Muscle of leg (tissue), 16 donors: ENCODE data around the gene NMRK1. TPM values are rescaled to one million over a fixed set of nuclear protein-coding genes. Genes with fewer than 3 reads are reported as not detected.

Source experiments
- DNase-seq: peaks from one replicate; pipeline ENCODE4 v3.0.0; 2013
- H3K27ac ChIP-seq: one replicate; pipeline ENCODE4 v1.5.1; 2013; ENCODE audit warnings: mild to moderate bottlenecking, low read length, control low read depth
- H3K27me3 ChIP-seq: one replicate; pipeline ENCODE4 v1.6.1; 2013; ENCODE audit warnings: low read length; ENCODE audit not compliant: control insufficient read depth, insufficient read depth
- H3K36me3 ChIP-seq: one replicate; pipeline ENCODE4 v1.6.1; 2013; ENCODE audit warnings: low read length; ENCODE audit not compliant: control insufficient read depth, insufficient read depth
- H3K4me1 ChIP-seq: one replicate; pipeline ENCODE4 v1.6.1; 2013; ENCODE audit warnings: low read length; ENCODE audit not compliant: control insufficient read depth, insufficient read depth
- H3K4me3 ChIP-seq: one replicate; pipeline ENCODE4 v1.5.1; 2013; ENCODE audit warnings: low read length, control low read depth
- H3K9me3 ChIP-seq: replicated peaks from 2 replicates; pipeline ENCODE4 v1.6.1; 2013; ENCODE audit warnings: low read depth, low read length; ENCODE audit not compliant: control insufficient read depth
- WGBS: methylation state at CpG from one replicate; pipeline ENCODE4 v1.1.5; 2013; ENCODE audit warnings: missing lambda C conversion rate; ENCODE audit not compliant: insufficient coverage; 5-methylcytosine and 5-hydroxymethylcytosine counted together
- long read RNA-seq, 11 donors: transcript quantifications; one replicate each; lab custom pipeline, GENCODE V29; 2026
- polyA plus RNA-seq, 8 donors: library from polyadenylated mRNA; unstranded; fragments of 120-200 nt; gene quantifications; one replicate each; pipeline versions ENCODE4 v1.2.1 to v1.2.3, GENCODE V29; 2013; ENCODE audit warnings: inconsistent platforms in 1 of 8, low replicate concordance in 1 of 8; ENCODE audit not compliant: insufficient read length in 8 of 8, insufficient read depth in 1 of 8
- total RNA-seq: library from RNA; stranded (reverse); fragments of 120-200 nt; gene quantifications from one replicate; pipeline ENCODE4 v1.2.4, GENCODE V29; 2013

NMRK1 gene
- total RNA-seq (14.2 TPM), polyA plus RNA-seq (10 to 100 TPM in 6 of 8 donors, 1 to 10 TPM in 2; 8.8 to 17.0 (median 11.3) TPM)
- long read RNA-seq, donor 1, partial matches to known transcripts: 0 of 4 reads
- long read RNA-seq, donor 1, other reads (novel, unspliced or antisense): 0 of 4 reads
- long read RNA-seq, donor 2: 0 reads
- long read RNA-seq, donor 3, partial matches to known transcripts: 0 of 4 reads
- long read RNA-seq, donor 3, other reads (novel, unspliced or antisense): 0 of 4 reads
- long read RNA-seq, donor 4, partial matches to known transcripts: 0 of 1 reads
- long read RNA-seq, donor 4, other reads (novel, unspliced or antisense): 0 of 1 reads
- long read RNA-seq, donor 5, partial matches to known transcripts: 0 of 5 reads
- long read RNA-seq, donor 5, other reads (novel, unspliced or antisense): 0 of 5 reads
- long read RNA-seq, donor 6, partial matches to known transcripts: 0 of 4 reads
- long read RNA-seq, donor 6, other reads (novel, unspliced or antisense): 0 of 4 reads
- long read RNA-seq, donor 7, partial matches to known transcripts: 0 of 4 reads
- long read RNA-seq, donor 7, other reads (novel, unspliced or antisense): 0 of 4 reads
- long read RNA-seq, donor 8, partial matches to known transcripts: 0 of 5 reads
- long read RNA-seq, donor 8, other reads (novel, unspliced or antisense): 0 of 5 reads
- long read RNA-seq, donor 9, partial matches to known transcripts: 0 of 4 reads
- long read RNA-seq, donor 9, other reads (novel, unspliced or antisense): 0 of 4 reads
- long read RNA-seq, donor 10, partial matches to known transcripts: 0 of 2 reads
- long read RNA-seq, donor 10, other reads (novel, unspliced or antisense): 0 of 2 reads
- long read RNA-seq, donor 11, partial matches to known transcripts: 0 of 5 reads
- long read RNA-seq, donor 11, other reads (novel, unspliced or antisense): 0 of 5 reads

DNA sequence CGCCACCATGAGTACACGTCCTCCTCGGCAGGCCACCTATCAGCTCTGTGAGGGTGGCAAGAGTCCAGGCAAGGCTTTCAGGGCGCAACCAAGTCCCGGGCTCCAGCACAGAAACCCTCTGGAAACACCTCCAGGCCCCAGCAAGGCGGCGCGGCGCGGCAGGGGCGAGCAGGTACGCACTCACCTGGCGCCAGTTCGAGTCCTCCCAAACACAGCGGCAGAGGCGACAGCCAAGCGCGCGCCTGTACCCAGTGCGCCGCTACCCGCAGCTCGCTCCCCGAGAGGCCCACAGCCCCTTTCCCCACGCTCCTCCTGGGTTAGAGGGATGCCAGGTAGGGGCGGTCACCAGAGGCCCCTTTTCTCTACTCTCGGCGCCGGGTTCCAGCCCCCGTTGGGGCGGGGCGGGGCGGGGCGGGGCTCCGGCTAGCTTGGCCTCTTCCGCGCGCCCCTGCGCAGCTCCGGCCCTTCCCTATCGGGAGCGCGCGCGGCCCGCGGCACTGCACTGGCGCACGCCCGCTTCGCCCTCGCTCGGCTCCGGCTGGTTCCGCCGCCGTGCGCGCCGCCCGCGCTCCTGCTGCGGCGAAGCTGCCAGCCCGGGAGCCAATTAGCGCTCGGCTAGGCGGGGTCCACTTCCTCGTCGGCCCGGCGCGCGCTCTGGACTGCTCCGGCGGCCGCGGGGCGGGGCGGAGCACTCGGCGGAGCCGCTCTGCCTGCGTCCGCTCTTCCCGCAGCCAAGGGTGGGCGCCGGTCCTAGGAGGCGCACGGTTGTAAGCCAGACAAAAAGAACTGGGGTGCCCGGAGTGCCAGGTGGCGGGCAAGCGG lies at the start of gene NMRK1, which contains the start of gene OSTF1:
Gene NMRK1 (minus strand): TSS at position 332 of the 822 bp plus-strand sequence. CDS start 5,040 bp downstream, outside the sequence.
Gene OSTF1 (plus strand): TSS at position 691 of the 822 bp plus-strand sequence. CDS start 179 bp downstream, outside the sequence.
- no peaks in the 10 kb centered on the region for H3K9me3 ChIP-seq
- H3K36me3 ChIP-seq: no peaks in the 10 kb centered on the region
- H3K27me3 ChIP-seq: no peaks in the 10 kb centered on the region
- under 1% methylated on average over 88 of the region's 93 CpGs for WGBS
- H3K4me3 ChIP-seq: peak within 1 kb of the TSS; percentile 97
- DNase-seq: peak; percentile 99
- peaks cover 9% of the 10 kb centered on the region for H3K4me1 ChIP-seq
- peak within 1 kb of the TSS; percentile 98 for H3K27ac ChIP-seq

DNA sequence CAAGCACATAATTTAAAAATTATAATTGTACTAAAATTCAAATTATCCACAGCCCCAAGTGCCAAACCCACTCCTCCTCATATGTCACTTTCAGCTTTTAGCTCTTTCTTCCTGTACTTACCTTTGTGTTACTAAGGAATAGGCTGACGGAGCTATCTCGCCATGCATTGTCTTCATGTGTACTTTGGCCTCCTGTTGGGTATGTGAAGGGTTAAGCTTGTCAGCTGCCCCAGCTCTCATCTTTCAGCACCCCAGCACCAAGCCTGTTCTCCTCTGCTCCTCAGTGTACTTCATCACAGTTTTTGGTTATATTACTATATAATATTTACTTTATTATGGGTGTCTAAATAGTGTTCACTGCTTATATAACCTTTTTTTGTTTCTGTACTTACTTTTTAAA lies 46.5 kb upstream of the NMRK1 start:
- Histone ChIP-seq H3K4me3 (no peak overlapping the region), H3K36me3 (peaks cover 16% of the 10 kb centered on the region), H3K27ac (no peak overlapping the region), H3K4me1 (no peaks in the 10 kb centered on the region), H3K27me3 (no peaks in the 10 kb centered on the region), H3K9me3 (no peaks in the 10 kb centered on the region)
- DNase-seq: no peak
- no CpG with 5 or more reads among the region's 2 CpGs for WGBS

DNA sequence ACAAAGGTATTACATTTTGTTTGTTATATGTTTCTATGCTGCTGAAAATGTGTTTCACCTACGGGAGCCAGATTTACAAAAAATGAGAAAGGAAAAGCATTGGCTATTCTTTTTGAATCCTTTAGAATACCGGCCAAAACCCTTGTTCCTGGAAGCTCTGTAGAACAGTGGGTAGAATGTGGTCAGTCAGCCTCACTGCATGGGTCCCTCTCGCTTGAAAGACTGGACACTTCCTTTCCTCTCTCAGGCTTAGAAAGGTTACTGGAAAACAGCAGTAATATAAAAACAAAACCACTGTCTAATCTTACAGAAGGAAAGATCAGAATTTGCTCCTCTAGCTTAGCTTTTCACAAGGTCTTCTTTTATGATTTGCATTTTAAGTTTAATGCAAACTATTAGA lies 45.4 kb upstream of the NMRK1 start:
- H3K4me3 ChIP-seq: no peak overlapping the region
- H3K9me3 ChIP-seq: no peaks in the 10 kb centered on the region
- WGBS: 64% methylated on average over 1 of the region's 3 CpGs
- no peak for DNase-seq
- H3K36me3 ChIP-seq: peaks cover 16% of the 10 kb centered on the region
- H3K27ac ChIP-seq: no peak overlapping the region
- H3K27me3 ChIP-seq: no peaks in the 10 kb centered on the region
- no peaks in the 10 kb centered on the region for H3K4me1 ChIP-seq

DNA sequence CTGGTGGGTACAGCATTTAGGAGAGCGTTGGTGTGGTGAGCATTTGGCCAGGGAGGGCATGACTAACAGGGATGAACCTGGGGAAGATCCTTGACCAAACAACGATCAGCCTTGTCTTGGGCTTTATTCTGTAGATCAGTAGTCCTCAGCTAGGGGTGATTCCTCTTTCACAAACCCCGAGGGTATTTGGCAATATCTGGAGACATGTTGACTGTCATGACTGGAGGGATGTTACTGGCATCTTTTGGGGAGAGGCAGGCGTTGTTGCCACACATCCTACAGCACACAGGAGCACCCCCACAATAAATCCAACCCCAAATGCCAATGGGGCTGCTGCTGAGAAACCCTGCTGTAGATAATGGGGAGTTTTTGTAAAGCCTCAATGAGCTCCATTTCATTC lies 44.3 kb upstream of the NMRK1 start:
- Histone ChIP-seq H3K27me3 (no peaks in the 10 kb centered on the region), H3K4me3 (no peak overlapping the region), H3K4me1 (no peaks in the 10 kb centered on the region), H3K36me3 (peaks cover 13% of the 10 kb centered on the region), H3K9me3 (no peaks in the 10 kb centered on the region), H3K27ac (no peak overlapping the region)
- no peak for DNase-seq
- WGBS: 100% methylated on average over 1 of the region's 4 CpGs

DNA sequence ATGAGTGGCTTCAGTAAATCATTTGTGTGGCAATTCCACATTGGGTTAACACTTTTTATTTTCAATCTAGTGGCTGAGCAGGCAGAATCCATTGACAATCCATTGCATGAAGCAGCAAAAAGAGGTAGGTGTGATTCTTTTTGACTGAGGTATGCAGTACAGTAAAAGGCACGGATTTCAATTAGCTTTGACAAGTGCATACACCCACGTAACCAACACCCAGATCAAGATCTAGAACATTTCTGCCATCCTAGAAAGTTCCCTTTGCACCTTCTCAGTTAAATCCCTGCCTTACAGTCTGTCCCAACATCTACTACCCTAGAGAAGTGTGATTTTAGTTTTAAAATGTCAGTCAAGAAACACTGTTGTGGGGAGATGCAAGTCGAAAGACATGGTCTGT lies 43.7 kb upstream of the NMRK1 start:
- Histone ChIP-seq H3K4me3 (no peak overlapping the region), H3K27ac (no peak overlapping the region), H3K9me3 (no peaks in the 10 kb centered on the region), H3K36me3 (peaks cover 13% of the 10 kb centered on the region), H3K27me3 (no peaks in the 10 kb centered on the region), H3K4me1 (no peaks in the 10 kb centered on the region)
- no peak for DNase-seq
- WGBS: 83% methylated on average over 1 of the region's 3 CpGs

DNA sequence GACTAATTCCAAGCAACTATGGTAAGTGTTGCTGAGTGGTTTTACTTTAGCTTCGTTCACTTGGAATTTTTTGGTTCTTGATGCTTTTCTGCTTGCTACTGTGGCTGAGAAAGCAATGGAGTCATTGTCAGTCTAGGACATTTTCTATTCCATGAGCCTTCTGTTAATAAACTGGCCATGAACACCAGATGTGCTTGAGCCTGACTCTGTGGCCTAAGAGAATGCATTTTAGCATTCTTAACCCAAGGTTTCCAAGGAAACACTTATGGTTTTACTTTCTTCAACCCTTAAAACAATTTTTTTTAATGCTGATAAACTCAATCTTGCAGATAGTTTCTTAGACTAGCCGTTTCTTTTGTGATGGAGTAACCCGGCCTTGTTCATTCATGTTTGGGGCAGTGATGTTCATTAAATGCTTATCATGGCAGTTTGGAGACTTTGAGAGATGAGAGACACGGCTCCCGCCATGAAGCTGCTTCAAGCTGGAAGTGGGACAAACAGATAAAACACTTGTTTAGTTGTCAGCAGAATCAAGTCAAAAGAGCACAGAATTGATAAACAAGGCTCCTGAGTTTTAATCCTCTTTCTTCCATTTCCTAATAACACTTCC lies 42.8 kb upstream of the NMRK1 start:
- 32% methylated on average over 2 of the region's 5 CpGs for WGBS
- no peak overlapping the region for H3K27ac ChIP-seq
- H3K4me3 ChIP-seq: no peak overlapping the region
- DNase-seq: no peak
- H3K4me1 ChIP-seq: no peaks in the 10 kb centered on the region
- H3K36me3 ChIP-seq: peaks cover 10% of the 10 kb centered on the region
- no peaks in the 10 kb centered on the region for H3K9me3 ChIP-seq
- no peaks in the 10 kb centered on the region for H3K27me3 ChIP-seq

DNA sequence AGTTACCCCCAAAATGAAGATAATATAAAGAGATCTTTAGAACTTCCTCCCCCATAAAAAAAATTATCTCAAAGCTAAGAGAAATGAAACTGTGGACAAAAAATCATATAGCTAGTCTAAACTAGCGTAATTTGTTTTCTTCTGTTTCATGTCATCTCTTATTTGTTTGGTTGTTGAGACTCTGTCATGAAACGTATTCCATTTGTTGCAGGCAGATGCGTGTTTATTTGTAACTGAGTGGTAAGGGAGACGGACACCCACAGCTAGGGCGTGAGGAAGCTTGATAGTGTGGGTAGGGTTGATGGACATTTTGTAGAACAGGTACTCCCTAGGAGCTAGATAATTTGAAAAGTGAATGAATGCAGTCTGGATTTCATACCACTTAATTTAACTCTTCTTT lies 42.2 kb upstream of the NMRK1 start:
- Histone ChIP-seq H3K9me3 (no peaks in the 10 kb centered on the region), H3K27me3 (no peaks in the 10 kb centered on the region), H3K36me3 (peaks cover 10% of the 10 kb centered on the region), H3K4me3 (no peak overlapping the region), H3K27ac (no peak overlapping the region), H3K4me1 (no peaks in the 10 kb centered on the region)
- WGBS: 93% methylated on average over 2 of the region's 5 CpGs
- no peak for DNase-seq

DNA sequence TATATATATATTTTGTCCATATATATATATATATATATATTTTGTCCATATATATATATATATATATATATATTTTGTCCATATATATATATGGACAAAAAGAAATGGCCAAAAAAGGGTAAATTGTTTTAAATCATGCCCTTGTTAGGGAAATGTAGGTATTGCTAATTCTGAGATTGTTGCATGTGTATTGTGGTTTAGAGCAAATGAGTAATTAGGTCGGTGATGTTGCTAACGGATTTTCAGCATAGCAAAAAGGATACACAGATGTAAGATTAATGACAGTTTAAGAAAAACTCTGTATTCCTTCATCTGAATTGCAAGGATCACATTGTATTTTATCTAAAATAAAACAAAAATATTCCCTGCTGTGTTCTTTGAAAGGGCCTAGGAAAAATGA lies 40.6 kb upstream of the NMRK1 start:
- Histone ChIP-seq H3K9me3 (no peaks in the 10 kb centered on the region), H3K27me3 (no peaks in the 10 kb centered on the region), H3K4me1 (no peaks in the 10 kb centered on the region), H3K36me3 (peaks cover 8% of the 10 kb centered on the region), H3K4me3 (no peak overlapping the region), H3K27ac (no peak overlapping the region)
- no peak for DNase-seq
- no CpG with 5 or more reads among the region's 2 CpGs for WGBS

DNA sequence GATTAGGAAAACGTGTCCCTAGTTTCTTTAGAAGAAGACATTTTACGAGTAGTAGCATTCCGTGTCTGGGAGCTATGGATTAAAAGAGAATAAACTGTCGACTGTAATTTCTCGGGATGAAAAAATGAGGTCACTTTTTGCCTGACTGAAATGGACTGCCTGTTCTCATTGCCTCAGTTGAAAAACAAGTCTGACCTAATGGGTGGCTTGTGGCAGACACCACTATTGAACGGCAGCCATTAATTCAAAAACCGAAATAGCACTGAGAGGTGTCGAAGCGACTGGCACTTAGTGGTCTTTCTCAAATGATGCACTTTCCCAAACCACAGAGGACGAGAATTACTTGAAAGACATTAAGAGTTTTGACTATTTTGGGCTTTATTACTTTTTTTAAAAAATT lies 35.7 kb upstream of the NMRK1 start:
- 87% methylated on average over 7 of the region's 10 CpGs for WGBS
- no peak for DNase-seq
- Histone ChIP-seq H3K4me1 (no peaks in the 10 kb centered on the region), H3K4me3 (no peak overlapping the region), H3K27me3 (no peaks in the 10 kb centered on the region), H3K9me3 (no peaks in the 10 kb centered on the region), H3K36me3 (peaks cover 6% of the 10 kb centered on the region), H3K27ac (no peak overlapping the region)
